ENCODE results near the gene LCN2. TPM values are rescaled to one million over a fixed set of nuclear protein-coding genes. Genes with fewer than 3 reads are reported as not detected.
"Not testable (repeated sequence)": the region's sequence is repeated elsewhere in the genome, so short reads cannot be mapped to it uniquely, and the experiment has no call there.

Gene LCN2
- total and polyA plus RNA-seq, 2 experiments from 2014 or later = 2.0 TPM; not detected in 1

- Histone ChIP-seq H4K20me1 (replicated peaks; ENCODE audit: insufficient read depth) (peaks cover 11% of the 10 kb centered on the region), H3K27ac (ENCODE audit: low read depth) (peak overlapping the region; percentile 76), H3K4me1 (ENCODE audit: insufficient read depth) (peaks cover 8% of the 10 kb centered on the region; the same call in 1 of the 2 replicates), H3K79me2 (replicated peaks; ENCODE audit: insufficient read depth) (no peaks in the 10 kb centered on the region), H3F3A (replicated peaks; ENCODE audit: low read depth) (peaks cover 10% of the 10 kb centered on the region; the same call in 1 of the 2 replicates), H2AFZ (no peak overlapping the region), H3K4me3 (no peak overlapping the region), H3K9me2 (ENCODE audit: insufficient read depth) (no peaks in the 10 kb centered on the region), H3K4me2 (no peak overlapping the region), H3K36me3 (ENCODE audit: insufficient read depth) (no peaks in the 10 kb centered on the region; the same call in none of the 2 replicates), H3K27me3 (ENCODE audit: insufficient read depth) (no peaks in the 10 kb centered on the region)
- ATAC-seq (peak; percentile 26), DNase-seq (ENCODE audit: low spot score) (no peak)
- Mint-ChIP-seq H3K4me1 (peaks cover 13% of the 10 kb centered on the region), H3K27me3 (ENCODE audit: insufficient read depth, low read depth, poor library complexity) (peaks cover 2% of the 10 kb centered on the region), H3K9me3 (no peaks in the 10 kb centered on the region), H3K4me3 (no peak overlapping the region), H3K36me3 (ENCODE audit: low read depth) (peaks cover 49% of the 10 kb centered on the region), H3K27ac (0 out of 2 replicates have a peak overlapping the region, but pooled peaks have one; percentile 27)
- TF ChIP-seq ZNF331 (CRISPR knock-in tag; IDR thresholded peaks at IDR 0.05; ENCODE audit: low read depth) (no peak), CTCF (conservative IDR thresholded peaks at IDR 0.05; ENCODE audit: low read depth in 2 of 2) (peak in 1 of 2 experiments; percentile 21; a peak in 1 of 4 replicates)
Observed at GRCh38 chr9:128109050-128109709, 40.1 kb upstream of the LCN2 start.

- H3K4me1 ChIP-seq (ENCODE audit: insufficient read depth); H3K4me3 ChIP-seq; H3K4me3 Mint-ChIP-seq; H3K36me3 ChIP-seq (ENCODE audit: insufficient read depth); DNase-seq (ENCODE audit: low spot score); H3K27me3 Mint-ChIP-seq (ENCODE audit: insufficient read depth, low read depth, poor library complexity); H3K27me3 ChIP-seq (ENCODE audit: insufficient read depth); ATAC-seq; H3K27ac Mint-ChIP-seq; H3K9me2 ChIP-seq (ENCODE audit: insufficient read depth); H3F3A ChIP-seq (replicated peaks; ENCODE audit: low read depth); H3K27ac ChIP-seq (ENCODE audit: low read depth); H3K79me2 ChIP-seq (replicated peaks; ENCODE audit: insufficient read depth); H3K4me2 ChIP-seq; H2AFZ ChIP-seq; H3K9me3 Mint-ChIP-seq: not testable (repeated sequence)
- Mint-ChIP-seq H3K4me1 (peaks cover 13% of the 10 kb centered on the region), H3K36me3 (ENCODE audit: low read depth) (peaks cover 35% of the 10 kb centered on the region)
- peaks cover 11% of the 10 kb centered on the region for H4K20me1 ChIP-seq (replicated peaks; ENCODE audit: insufficient read depth)
Observed at GRCh38 chr9:128111726-128112125, 37.5 kb upstream of the LCN2 start.

GRCh38 chr9:128113526-128114325 is 35.5 kb upstream of the LCN2 start:
- H3K4me3 ChIP-seq = no peak overlapping the region
- H3K27ac Mint-ChIP-seq = no peak overlapping the region
- H3K4me3 Mint-ChIP-seq = no peak overlapping the region; the same call in 2 of the 3 replicates
- no peaks in the 10 kb centered on the region for H3K79me2 ChIP-seq (replicated peaks; ENCODE audit: insufficient read depth)
- H3K36me3 Mint-ChIP-seq (ENCODE audit: low read depth) = peaks cover 21% of the 10 kb centered on the region
- no peak for ATAC-seq
- H3K27me3 ChIP-seq (ENCODE audit: insufficient read depth) = no peaks in the 10 kb centered on the region
- peaks cover 10% of the 10 kb centered on the region for H3K27me3 Mint-ChIP-seq (ENCODE audit: insufficient read depth, low read depth, poor library complexity)
- H4K20me1 ChIP-seq (replicated peaks; ENCODE audit: insufficient read depth) = no peaks in the 10 kb centered on the region; the same call in 1 of the 2 replicates
- no peaks in the 10 kb centered on the region for H3K36me3 ChIP-seq (ENCODE audit: insufficient read depth)
- H3K4me1 Mint-ChIP-seq = peaks cover 18% of the 10 kb centered on the region
- peaks cover 10% of the 10 kb centered on the region; the same call in 1 of the 2 replicates for H3K4me1 ChIP-seq (ENCODE audit: insufficient read depth)
- H3K9me2 ChIP-seq (ENCODE audit: insufficient read depth) = no peaks in the 10 kb centered on the region
- H3K4me2 ChIP-seq = no peak overlapping the region
- no peak overlapping the region for H2AFZ ChIP-seq
- H3K27ac ChIP-seq (ENCODE audit: low read depth) = no peak overlapping the region
- peaks cover 8% of the 10 kb centered on the region; the same call in 1 of the 2 replicates for H3F3A ChIP-seq (replicated peaks; ENCODE audit: low read depth)
- no peaks in the 10 kb centered on the region for H3K9me3 Mint-ChIP-seq
- DNase-seq (ENCODE audit: low spot score) = no peak
- TF ChIP-seq REST (IDR thresholded peaks at IDR 0.05; ENCODE audit: unreplicated experiment) (no peak), EZH2 (IDR thresholded peaks at IDR 0.05; ENCODE audit: low read depth, unreplicated experiment) (no peak), POLR2AphosphoS5 (IDR thresholded peaks at IDR 0.05; ENCODE audit: low read depth) (no peak), CTCF (conservative IDR thresholded peaks at IDR 0.05; ENCODE audit: low read depth in 2 of 2) (no peak), ZNF114 (CRISPR knock-in tag; IDR thresholded peaks at IDR 0.05) (no peak), ZNF331 (CRISPR knock-in tag; IDR thresholded peaks at IDR 0.05; ENCODE audit: low read depth) (no peak), NANOG (IDR thresholded peaks at IDR 0.05; ENCODE audit: borderline replicate concordance) (no peak)

All from GM23338 (cell line).